ENCODE data around the gene HIVEP1.

DNA sequence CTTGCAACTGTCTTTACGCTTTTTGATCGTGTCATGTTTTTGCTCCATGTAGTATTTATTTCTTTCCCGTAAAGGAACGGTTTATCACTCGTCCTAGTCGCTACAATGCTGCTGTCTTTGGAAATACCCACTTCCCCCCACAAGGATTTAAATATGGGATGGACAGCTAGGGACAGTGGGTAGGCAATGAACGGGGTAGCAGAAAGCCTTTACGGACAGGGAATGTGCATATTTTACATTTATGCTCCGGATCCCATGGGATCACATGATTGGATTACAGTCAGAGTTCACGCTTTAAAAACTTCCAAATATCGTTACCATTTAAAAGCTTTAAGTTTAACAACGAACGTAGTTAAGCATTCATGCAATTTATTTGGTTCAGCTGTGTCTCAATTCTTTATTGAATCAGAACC lies 1.2 kb downstream of the HIVEP1 start:
- TF ChIP-seq POLR2A (IDR thresholded peaks at IDR 0.05; ENCODE audit: low read depth, low read length) = no peak
- no peak; the same call in 1 of the 2 replicates for TF ChIP-seq TAF1 (IDR thresholded peaks at IDR 0.05; ENCODE audit: low read depth, low read length)
- TF ChIP-seq PAX5 (IDR thresholded peaks at IDR 0.05; ENCODE audit: insufficient read depth, low read length, severe bottlenecking) = no peak

Measured in GM12891 (cell line).